Endodermal cell (in vitro differentiated cells): Measurements from ENCODE around the gene PRRC2B. TPM values are rescaled to one million over a fixed set of nuclear protein-coding genes. Genes with fewer than 3 reads are reported as not detected.

Source experiments
- DNase-seq: peaks from one replicate; pipeline ENCODE4 v3.0.0-alpha.2; 2017
- H3K27ac ChIP-seq: 2 replicates; pipeline ENCODE4 v1.5.1; 2013; ENCODE audit warnings: mild to moderate bottlenecking, low read depth, low read length, moderate library complexity
- H3K27me3 ChIP-seq: 2 replicates; pipeline ENCODE4 v1.6.1; 2013; ENCODE audit warnings: mild to moderate bottlenecking, low read length, moderate library complexity; ENCODE audit not compliant: insufficient read depth, control insufficient read depth, poor library complexity, severe bottlenecking
- H3K36me3 ChIP-seq: 2 replicates; pipeline ENCODE4 v1.7.0; 2013; ENCODE audit warnings: mild to moderate bottlenecking, low read length, moderate library complexity; ENCODE audit not compliant: control insufficient read depth, insufficient read depth
- H3K4me1 ChIP-seq: one replicate; pipeline ENCODE4 v1.7.0; 2013; ENCODE audit warnings: low read length; ENCODE audit not compliant: control insufficient read depth, insufficient read depth
- H3K4me3 ChIP-seq: 2 replicates; pipeline ENCODE4 v1.5.1; 2013; ENCODE audit warnings: mild to moderate bottlenecking, low read length, moderate library complexity
- H3K9ac ChIP-seq: 2 replicates; pipeline ENCODE4 v1.6.1; 2013; ENCODE audit warnings: mild to moderate bottlenecking, low read length, moderate library complexity; ENCODE audit not compliant: poor library complexity, severe bottlenecking; ENCODE audit errors: extremely low read depth
- H3K9me3 ChIP-seq: 2 replicates; pipeline ENCODE4 v1.6.1; 2013; ENCODE audit warnings: mild to moderate bottlenecking, low read length, moderate library complexity; ENCODE audit not compliant: control insufficient read depth
- H3K27ac Mint-ChIP-seq: 2 replicates; pipeline ENCODE4 v1.8.0; 2020; ENCODE audit warnings: mixed read lengths
- H3K27me3 Mint-ChIP-seq: 2 replicates; pipeline ENCODE4 v1.8.0; 2021; ENCODE audit warnings: mild to moderate bottlenecking, mixed read lengths; ENCODE audit not compliant: insufficient read depth
- H3K36me3 Mint-ChIP-seq: 2 replicates; pipeline ENCODE4 v1.8.0; 2020; ENCODE audit warnings: low read depth, mixed read lengths
- H3K4me1 Mint-ChIP-seq: 2 replicates; pipeline ENCODE4 v1.8.0; 2020; ENCODE audit warnings: mixed read lengths
- H3K4me3 Mint-ChIP-seq: 2 replicates; pipeline ENCODE4 v1.8.0; 2020; ENCODE audit warnings: mild to moderate bottlenecking, moderate library complexity, mixed read lengths
- H3K9me3 Mint-ChIP-seq: 2 replicates; pipeline ENCODE4 v1.8.0; 2020; ENCODE audit warnings: mild to moderate bottlenecking, mixed read lengths
- WGBS, 2 experiments: methylation state at CpG; one replicate each; pipeline versions ENCODE4 v1.1.5 to v1.1.7; 2013; ENCODE audit warnings: missing lambda C conversion rate in 2 of 2, mixed read lengths in 1 of 2; ENCODE audit not compliant: insufficient coverage in 1 of 2, insufficient read length in 1 of 2; 5-methylcytosine and 5-hydroxymethylcytosine counted together
- total RNA-seq, 2 donors: library from RNA; stranded (reverse); fragmentation: NEBNext Ultra II Directional in 1 of 2; extraction: Animal tissue kit (Norgen Biotek cat#: 25700) in 1 of 2; gene quantifications; 2 replicates in 1 of 2; 3 replicates in 1 of 2; pipeline ENCODE4 v1.2.1, GENCODE V29; 2021
- TF ChIP-seq, protein P1 (sequence below): fragments of 200-600 bp; sonication (generic); conservative IDR thresholded peaks from 2 replicates; pipeline ENCODE4 v1.5.0; 2021; ENCODE audit warnings: antibody characterized with exemption, mild to moderate bottlenecking

The PRRC2B gene
- total RNA-seq, 2 donors from 2014 or later = 309 to 334 TPM

DNA sequence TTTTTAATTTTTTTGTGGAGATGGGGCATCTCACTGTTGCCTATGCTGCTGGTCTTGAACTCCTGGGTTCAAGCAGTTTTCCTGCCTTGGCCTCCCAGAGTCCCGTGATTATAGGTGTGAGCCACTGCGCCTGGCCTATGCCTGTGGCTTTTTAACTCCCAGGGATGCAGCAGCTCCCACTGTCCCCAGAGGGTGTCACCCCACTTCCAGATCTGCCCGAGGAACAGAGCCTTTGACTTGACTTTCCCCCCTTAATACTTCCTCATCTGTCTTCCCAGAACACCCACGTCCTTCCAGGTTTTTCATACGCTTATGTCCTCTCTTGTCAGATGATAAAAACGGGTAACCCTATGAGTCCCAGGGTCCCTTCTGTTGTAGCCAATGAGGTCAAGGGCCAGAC, 7.6 kb upstream of the PRRC2B start:
- Mint-ChIP-seq H3K9me3 (no peaks in the 10 kb centered on the region), H3K4me1 (peaks cover 9% of the 10 kb centered on the region), H3K27me3 (no peaks in the 10 kb centered on the region), H3K27ac (no peak overlapping the region), H3K4me3 (no peak overlapping the region), H3K36me3 (no peaks in the 10 kb centered on the region)
- H3K4me3 ChIP-seq = no peak overlapping the region
- H3K27ac ChIP-seq = no peak overlapping the region
- TF ChIP-seq, protein P1, sequence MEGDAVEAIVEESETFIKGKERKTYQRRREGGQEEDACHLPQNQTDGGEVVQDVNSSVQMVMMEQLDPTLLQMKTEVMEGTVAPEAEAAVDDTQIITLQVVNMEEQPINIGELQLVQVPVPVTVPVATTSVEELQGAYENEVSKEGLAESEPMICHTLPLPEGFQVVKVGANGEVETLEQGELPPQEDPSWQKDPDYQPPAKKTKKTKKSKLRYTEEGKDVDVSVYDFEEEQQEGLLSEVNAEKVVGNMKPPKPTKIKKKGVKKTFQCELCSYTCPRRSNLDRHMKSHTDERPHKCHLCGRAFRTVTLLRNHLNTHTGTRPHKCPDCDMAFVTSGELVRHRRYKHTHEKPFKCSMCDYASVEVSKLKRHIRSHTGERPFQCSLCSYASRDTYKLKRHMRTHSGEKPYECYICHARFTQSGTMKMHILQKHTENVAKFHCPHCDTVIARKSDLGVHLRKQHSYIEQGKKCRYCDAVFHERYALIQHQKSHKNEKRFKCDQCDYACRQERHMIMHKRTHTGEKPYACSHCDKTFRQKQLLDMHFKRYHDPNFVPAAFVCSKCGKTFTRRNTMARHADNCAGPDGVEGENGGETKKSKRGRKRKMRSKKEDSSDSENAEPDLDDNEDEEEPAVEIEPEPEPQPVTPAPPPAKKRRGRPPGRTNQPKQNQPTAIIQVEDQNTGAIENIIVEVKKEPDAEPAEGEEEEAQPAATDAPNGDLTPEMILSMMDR = no peak
- H3K36me3 ChIP-seq = no peaks in the 10 kb centered on the region
- WGBS, 2 experiments = 95 to 98% methylated on average over 4 to 6 of the region's 6 CpGs
- no peak for DNase-seq
- H3K4me1 ChIP-seq = peaks cover 6% of the 10 kb centered on the region
- no peak overlapping the region for H3K9ac ChIP-seq
- no peaks in the 10 kb centered on the region for H3K27me3 ChIP-seq
- no peaks in the 10 kb centered on the region for H3K9me3 ChIP-seq

DNA sequence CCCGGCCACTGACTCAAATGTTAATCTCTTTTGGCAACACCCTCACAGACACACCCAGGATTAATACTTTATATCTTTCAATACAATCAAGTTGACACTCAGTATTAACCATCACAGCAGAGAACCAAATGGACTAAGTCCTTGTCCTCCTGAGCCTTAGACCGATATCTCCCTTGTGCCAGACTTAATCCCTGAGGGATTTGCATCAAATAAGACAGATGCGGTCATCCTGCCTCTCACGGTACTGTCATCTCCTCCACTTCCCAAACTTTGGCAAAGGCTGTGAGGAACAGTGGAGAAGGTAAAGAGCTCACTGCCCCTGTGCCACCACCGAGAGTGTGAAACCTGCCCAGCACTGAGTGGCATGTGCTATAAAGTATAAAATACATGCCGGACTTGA, 6.5 kb upstream of the PRRC2B start:
- no peak for DNase-seq
- Mint-ChIP-seq H3K4me1 (peaks cover 9% of the 10 kb centered on the region), H3K4me3 (no peak overlapping the region), H3K27me3 (no peaks in the 10 kb centered on the region), H3K27ac (no peak overlapping the region), H3K36me3 (no peaks in the 10 kb centered on the region), H3K9me3 (no peaks in the 10 kb centered on the region)
- Histone ChIP-seq H3K9me3 (no peaks in the 10 kb centered on the region), H3K9ac (no peak overlapping the region), H3K4me1 (peaks cover 6% of the 10 kb centered on the region), H3K27me3 (no peaks in the 10 kb centered on the region), H3K4me3 (no peak overlapping the region), H3K36me3 (no peaks in the 10 kb centered on the region), H3K27ac (no peak overlapping the region)
- TF ChIP-seq, protein P1 = no peak
- WGBS, 2 experiments = 68 to 71% methylated on average over 5 to 6 of the region's 6 CpGs

DNA sequence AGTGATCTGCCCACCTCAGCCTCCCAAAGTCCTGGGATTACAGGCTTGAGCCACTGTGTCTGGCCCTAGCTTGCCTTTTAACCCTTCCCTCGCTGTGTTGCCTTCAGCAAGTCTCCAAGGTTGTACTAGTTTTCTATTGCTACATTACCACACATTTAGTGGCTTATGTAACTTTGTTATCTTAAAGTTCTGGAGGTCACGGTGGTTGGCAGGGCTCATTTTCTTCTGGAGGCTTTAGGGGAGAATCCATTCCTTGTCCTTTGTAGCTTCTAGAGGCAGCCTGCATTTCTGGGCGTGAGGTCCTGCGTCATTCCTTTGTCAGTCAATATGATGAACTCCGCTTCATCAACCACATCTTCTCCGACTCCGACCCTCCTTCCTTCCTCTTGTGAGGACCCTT, 2.9 kb upstream of the PRRC2B start:
- Histone ChIP-seq H3K27me3 (no peaks in the 10 kb centered on the region), H3K9ac (no peak overlapping the region)

More for the DNA sequence above, 2.9 kb upstream of the PRRC2B start:
- Histone ChIP-seq H3K27ac (no peak overlapping the region), H3K4me1 (no peaks in the 10 kb centered on the region), H3K4me3 (no peak overlapping the region), H3K36me3 (no peaks in the 10 kb centered on the region), H3K9me3 (no peaks in the 10 kb centered on the region)
- TF ChIP-seq, protein P1 = no peak
- WGBS, 2 experiments = 91 to 96% methylated on average over 7 of the region's 7 CpGs
- H3K36me3 Mint-ChIP-seq = no peaks in the 10 kb centered on the region
- H3K4me1 Mint-ChIP-seq = peaks cover 18% of the 10 kb centered on the region
- no peaks in the 10 kb centered on the region for H3K27me3 Mint-ChIP-seq
- H3K9me3 Mint-ChIP-seq = no peaks in the 10 kb centered on the region
- DNase-seq = no peak
- H3K4me3 Mint-ChIP-seq = no peak overlapping the region
- no peak overlapping the region for H3K27ac Mint-ChIP-seq
